UCSD-AML1 (cell line): Measurements from ENCODE around the gene FASN.
"Not testable (repeated sequence)": the region's sequence is repeated elsewhere in the genome, so short reads cannot be mapped to it uniquely, and the experiment has no call there.

Source experiments
- DNase-seq: peaks from one replicate; lab custom pipeline; 2025; ENCODE audit not compliant: unreplicated experiment; lab: John Stamatoyannopoulos, UW

Gene FASN

DNA sequence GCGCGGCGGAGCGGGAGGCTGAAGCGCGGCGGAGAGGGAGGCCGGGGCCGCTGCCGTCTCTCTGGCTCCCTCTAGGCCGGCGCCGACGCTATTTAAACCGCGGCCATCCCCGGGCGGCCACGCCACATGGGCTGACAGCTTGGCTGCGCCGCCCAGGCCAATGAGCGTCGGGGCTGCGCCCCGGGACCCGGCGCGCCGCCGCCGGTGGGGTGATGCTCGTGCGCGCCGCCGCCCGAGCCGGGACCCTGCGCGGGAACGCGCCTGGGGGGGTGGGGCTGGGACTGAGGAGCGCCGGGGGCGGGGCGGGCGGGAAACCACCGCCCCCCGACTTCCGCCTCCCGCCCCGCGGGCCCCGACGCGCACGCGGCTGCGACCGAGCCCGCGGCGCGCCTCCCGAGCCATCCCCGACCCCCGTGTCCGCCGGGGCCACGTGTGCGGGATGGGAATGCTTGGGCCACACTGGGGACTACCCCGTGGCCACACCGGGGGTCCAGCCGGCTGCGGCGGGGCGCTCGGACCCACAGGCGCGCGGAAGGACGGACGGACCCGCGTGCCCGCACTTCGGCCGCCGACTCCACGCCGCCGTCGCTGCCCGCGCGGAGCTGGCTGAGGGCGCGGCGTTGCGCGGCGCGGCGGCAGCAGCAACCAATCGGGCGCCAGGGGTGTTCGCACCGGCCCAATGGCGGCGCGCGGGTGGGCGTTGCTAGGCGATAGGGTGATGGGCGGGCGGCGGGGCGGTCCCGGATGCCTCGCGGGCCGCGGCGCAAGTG lies at the start of gene FASN:
FASN (minus strand) TSS at position 68 of the 770 bp plus-strand sequence. CDS start 1,791 bp downstream, outside the sequence.
- DNase-seq = peak; percentile 96

DNA sequence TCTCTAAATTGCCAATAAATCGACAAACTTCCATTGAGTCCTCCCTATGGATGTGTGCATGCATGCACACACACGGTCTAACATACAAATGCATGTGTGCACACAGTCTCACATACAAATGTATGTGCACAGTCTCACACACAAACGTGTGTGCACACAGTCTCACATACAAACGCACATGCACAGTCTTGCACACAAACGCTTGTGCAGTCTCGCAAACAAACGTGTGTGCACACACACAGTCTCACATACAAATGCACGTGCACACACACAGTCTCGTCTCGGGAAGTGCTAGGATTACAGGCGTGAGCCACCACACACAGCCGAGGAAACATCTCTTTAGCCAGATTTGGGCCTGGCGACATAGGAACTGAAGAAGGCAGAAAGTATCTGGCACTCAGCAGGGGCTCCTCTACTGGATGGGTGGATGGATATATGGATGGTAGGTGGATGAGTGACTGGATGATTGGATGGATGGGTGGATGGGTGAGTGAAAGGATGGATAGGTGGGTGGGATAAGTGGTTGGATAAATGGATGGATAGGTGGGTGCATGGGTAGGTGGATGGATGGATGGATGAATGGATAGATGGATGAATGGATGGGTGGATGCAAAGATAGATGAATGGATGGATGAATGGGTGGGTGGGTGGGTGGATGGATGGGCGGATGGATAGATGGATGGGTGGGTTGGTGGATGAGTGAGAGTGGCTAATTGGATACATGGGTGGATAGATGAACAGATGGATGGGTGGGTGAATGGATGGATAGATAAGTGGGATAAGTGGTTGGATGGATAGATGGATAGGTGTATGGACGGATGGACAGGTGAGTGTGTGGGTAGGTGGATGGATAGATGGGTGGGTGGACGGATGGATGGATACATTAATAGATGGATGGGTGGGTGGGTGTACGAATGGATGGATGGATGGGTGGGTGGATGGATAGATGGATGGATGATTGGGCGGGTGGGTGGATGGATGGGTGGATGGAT lies 48.9 kb upstream of the FASN start:
- DNase-seq = no peak

DNA sequence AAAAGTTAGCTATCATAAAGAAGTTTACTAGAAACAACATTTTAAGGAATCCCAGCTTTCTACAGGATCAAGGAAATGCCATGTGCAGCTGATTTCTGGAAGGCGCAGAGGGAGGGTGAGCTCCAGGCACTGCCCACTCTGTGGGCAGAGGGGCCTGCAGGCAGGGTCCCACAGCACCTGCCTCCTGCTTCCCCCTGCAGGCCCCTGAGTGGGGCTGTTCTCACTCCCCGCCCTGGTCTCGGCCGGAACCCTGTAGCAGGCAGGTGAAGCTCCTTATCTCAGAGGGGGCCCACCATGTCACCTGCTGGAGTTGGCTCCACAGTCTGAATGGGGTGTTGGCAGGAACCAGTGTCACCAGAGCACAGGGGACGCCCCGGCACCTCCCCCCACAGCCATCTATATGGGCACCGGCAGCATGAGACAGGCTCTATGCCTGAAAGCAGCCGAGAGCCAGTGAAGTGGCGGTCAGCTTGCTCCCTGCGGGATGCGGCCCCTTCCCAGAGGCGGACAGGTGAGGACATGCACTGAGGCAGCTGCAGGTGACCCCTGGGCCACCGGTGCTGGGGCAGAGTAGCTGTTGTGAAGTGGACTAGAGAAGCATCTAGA lies 47.6 kb upstream of the FASN start:
- no peak for DNase-seq

DNA sequence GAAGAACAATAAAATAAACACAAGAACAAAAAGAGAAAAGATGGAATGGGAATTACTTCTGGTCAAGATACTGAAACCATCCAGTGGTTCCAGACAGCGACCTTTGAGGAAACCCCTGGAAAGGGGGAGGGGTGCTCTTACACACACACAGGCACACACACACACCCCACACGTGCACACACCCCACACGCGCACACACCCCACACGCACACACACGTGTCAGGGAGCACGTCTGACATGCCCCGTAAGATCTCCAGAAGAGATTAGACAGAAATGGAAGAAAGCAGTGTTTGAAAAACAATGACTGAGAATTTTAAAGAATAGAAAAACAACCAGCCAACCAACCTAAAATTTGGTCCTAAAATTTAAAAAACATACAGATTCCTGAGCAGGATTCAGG lies 45.3 kb upstream of the FASN start:
- DNase-seq = no peak

DNA sequence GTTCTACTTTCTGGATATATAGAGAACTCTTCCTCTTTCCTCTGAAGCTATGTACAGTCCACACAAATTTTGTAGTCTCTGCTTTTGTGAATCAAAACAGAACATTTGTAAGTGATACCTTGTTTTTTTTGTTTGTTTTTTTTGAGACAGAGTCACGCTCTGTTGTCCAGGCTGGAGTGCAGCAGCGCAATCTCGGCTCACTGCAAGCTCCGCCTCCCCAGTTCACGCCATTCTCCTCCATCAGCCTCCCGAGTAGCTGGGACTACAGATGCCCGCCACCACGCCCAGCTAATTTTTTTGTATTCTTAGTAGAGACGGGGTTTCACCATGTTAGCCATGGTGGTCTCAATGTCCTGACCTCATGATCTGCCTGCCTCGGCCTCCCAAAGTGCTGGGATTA lies 41.9 kb upstream of the FASN start:
- not testable (repeated sequence) for DNase-seq

DNA sequence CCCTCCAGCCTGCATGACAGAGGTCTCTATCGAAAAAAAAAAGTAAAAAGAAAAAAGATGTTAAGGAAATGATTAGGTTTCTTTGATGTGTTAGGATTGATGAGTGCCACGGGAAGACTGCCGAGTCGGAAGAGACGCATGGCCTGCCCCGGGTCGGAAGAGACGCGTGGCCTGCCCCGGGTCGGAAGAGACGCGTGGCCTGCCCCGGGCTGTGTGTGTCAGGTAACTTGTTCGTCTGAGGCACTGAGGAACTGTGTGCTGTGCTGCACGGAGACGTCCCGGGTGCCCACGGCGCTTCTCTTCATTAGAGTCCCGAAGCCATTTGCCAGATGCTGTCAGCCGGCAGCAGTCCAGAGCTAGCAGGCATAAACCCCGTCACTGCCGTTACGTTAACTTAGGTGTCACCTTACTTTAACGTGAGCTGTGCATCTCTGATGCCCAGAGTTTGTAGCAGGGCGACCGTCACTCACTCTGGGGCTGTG lies 40.5 kb upstream of the FASN start:
- no peak for DNase-seq

DNA sequence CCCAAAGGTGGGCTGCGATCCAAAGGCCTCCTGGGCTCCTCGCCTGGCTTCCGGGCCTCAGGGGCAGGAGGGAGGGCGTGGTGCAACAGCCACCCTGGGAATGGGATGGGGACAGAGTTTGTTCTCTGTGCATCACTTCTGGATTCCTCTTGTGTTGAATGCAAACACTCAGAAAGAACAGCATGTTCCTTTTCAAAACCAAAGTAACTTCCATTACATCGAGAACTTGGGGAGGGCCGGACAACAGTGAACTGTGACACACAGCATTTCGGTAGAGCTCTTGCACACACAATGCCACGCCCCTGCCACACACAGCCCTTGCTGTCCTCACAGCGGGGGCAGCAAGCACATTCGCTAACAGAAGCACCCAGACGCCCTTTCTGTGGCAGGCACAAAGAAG lies 36.1 kb upstream of the FASN start:
- DNase-seq = no peak

DNA sequence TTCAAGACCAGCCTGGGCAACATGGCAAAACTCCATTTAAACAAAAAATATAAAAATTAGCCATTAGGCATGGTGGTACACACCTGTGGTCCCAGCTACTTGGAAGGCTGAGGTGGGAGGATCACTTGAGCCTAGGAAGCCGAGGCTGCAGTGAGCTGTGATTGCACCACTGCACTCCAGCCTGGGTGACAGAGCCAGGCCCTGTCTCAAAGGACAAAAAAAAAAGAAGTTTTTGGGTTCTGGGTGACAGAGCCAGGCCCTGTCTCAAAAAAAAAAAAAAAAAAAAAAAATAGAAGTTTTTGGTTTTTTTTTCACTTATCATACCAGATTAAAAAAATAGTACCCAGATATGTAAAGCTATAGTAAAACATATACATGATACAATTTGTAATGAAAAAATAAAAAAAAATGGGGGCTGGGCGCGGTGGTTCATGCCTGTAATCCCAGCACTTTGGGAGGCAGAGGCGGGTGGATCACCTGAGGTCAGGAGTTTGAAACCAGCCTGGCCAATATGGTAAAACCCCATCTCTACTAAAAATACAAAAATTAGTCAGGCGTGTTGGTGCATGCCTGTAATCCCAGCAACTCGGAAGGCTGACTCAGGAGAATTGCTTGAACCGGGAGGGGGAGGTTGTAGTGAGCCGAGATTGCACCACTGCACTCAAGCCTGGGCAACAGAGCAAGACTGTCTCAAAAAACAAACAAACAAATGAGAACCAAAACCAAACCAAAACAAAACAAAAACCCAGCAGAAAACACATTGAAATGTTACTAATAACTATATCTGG lies 35.3 kb upstream of the FASN start:
- DNase-seq = not testable (repeated sequence)

DNA sequence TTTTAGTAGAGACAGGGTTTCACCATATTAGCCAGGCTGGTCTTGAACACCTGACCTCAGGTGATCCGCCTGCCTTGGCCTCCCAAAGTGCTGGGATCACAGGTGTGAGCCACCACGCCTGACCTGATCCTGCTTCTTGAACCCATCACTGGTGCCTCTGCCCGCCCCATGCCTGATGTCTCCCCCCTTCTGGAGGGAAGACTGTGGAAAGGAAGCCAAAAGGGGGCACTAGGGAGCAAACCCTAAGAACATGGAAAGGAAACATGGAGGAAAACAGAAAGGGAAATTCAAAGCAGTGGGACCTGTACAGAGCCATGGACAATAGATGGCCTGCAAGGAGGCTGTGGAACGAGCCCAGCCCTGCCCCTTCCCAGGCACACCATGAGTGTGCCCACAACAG lies 31.1 kb upstream of the FASN start:
- DNase-seq = no peak

DNA sequence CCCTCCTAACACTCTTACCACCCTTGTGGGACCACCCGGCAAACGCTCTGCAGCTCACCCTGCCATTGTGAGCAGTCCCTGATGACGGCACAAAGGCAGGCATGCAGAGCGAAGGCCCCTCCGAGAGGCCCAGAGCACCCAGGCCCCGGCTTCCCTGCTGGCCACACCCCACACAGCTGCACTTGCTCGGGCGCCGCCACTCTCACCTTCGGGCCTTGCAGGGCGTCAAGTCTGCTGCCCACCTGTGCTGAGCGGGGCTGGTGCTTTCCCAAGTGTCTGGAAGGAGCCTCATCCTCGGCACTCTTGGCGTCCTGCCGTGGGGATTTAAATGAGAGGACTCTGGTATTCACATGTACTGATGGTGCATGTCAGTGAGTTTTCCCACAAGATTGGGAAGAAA lies 30.3 kb upstream of the FASN start:
- DNase-seq = no peak

DNA sequence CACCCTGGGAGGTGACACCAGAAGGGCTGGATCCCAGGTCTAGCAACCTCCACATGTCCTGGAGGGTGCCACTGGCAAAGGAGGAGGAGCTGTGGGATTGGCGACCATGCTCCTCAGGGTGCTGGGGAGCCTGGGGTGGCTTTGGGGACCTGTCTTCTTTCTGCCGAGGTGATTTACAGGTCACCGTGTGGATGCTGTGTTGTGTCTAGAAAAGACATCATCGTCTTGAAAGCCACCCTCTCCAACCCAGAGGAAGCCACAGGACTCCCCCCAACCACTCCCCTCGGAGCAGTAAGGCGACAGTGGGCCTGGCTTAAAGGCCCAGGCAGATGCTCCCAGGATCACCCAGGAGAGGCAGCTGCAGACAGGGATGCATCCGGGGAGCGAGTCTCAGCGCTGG lies 29.7 kb upstream of the FASN start:
- no peak for DNase-seq

DNA sequence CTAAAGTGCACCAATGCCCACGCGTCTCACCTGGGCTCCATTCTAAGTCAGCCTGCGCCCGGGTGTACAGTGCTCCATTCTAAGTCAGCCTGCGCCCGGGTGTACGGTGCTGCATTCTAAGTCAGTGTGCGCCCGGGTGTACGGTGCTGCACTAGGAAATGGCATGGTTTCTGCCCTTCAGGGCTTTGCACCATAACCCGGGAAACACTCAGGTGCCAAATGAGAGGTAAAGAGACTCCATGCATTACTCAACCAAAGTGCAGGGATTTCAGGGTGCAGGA lies 29.2 kb upstream of the FASN start:
- DNase-seq = no peak

DNA sequence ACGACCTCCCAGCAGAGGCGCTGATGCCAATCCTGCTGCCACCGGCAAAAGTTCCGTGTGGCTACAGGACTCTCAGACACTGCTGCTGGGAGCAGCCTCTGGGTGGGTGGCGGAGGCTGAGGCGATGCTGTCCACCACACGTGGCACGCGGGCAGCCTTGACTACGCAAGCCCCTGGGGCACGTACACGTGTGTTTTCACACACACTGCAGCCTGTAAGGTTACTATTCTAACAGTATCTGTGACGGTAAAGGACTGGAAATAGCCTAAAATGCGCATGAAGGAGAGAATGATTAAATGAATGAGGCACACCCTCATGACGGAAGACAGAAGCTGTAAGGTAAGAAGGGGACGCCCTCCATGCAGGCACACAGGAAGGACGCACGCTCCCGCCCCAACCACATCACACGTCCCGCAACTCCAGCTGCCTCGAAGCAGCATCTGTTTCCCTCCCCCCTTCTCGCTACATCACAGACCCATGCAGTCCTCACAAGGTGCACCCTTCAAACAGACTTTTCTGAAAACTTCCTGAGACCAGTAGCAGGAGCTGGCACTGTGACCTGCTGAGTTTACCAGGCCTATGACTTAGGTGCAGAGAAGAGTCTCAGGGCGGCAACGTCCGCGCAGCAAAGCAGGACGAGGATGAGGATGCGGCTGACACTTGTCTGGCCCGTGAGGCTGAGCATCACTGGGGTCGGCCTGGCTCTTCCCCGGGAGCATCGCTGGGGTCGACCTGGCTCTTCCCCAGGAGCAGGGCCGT lies 28.7 kb upstream of the FASN start:
- no peak for DNase-seq

DNA sequence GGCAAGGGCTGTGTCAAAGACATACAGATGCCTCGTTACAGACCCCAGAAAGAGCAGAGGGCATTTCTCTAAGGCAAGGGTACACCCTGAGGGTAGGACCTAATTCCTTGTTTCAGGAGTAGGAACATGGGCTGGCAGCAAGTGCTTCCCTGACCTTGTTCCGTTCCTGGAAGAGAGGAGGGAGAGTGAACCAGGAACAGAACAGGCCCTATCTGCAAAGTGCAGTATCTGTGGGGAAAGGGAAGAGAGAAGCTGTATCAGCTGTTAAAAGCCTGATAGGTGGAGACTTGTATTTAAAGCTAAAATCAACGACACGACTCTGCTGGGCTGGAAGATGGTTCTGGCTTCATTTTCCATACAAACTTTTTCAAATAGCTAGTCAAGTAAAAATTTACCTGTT lies 26.1 kb upstream of the FASN start:
- no peak for DNase-seq

DNA sequence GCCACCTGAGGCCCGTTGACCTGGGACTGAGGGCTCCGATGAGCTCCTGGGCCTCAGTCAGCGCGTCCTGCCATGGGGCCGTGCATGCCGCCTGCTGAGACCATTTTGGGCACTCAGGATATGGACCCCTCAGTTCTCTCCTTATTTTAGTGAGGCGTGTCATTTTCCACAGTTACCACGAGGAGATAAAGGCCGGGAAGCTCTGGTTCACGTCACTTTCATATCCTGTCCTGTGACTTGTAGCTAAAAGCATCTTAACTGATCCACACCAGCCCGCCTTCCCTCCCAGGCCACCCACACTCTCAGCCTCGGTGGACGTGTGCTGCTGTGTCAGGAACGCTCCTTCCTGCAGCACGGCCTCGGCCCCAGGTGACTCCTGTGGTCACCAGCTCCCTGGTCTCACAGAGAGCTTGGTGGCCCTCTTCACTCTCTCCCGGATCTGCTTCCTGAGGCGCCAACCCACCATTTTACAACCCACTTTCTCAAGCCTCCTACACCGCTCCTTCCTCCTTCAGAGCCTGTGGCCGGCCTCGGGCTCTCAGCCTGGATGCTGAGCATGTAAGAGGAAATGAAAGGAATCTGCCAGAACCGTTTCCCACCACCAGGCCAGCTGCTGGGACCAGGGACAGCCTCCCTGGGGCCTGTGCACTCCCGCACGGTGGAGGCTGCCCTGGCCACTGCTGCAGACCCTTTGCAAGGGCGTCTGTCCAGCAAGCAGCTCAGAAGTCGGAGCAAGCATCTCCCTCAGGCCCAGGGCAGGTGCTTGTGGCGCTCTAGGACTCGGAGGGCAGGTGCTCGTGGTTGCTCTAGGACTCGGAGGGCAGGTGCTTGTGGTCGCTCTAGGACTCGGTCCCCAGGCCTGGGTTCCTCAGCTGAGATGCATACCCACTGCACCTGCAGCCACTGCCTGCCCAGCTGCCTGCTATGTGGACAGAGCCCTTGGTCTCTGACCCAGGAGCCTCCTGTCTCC lies 23.9 kb upstream of the FASN start:
- peak; percentile 38 for DNase-seq

DNA sequence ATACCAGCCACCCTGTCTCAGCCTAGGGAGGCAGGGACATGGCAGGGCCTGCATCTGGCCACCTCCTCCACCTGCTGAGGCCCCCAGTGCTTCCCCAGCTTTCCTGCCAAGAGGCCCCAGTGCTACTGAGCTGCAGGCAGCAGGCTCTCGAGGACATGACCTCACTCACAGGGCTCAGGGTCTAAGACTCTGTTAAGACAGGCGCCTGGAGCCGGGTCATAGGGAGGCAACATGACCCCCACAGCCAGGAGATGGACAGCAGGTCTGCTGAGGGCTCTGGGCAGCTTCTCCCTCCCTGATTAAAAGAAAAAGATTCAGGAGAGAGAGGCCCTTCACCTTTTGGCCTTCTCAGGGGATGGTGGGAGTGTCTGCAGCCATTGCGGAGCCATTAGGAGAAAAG lies 23.2 kb upstream of the FASN start:
- no peak for DNase-seq

DNA sequence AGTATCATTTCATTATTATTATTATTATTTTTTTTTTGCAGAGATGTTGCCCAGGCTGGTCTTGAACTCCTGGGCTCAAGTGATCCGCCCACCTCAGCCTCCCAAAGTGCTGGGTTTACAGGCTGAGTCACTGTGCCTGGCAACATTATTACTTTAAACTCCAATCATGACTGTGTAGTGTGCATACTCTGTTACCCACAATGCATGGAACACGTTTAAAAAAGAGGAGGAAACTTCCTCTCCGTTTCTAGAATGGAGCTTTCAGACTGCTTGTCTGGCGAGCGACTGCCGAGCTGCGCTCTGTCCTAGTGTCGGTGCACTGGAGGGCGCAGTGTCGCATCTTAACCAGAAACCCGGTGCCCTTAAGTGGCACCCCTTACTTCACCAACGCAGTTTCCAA lies 22.1 kb upstream of the FASN start:
- no peak for DNase-seq

DNA sequence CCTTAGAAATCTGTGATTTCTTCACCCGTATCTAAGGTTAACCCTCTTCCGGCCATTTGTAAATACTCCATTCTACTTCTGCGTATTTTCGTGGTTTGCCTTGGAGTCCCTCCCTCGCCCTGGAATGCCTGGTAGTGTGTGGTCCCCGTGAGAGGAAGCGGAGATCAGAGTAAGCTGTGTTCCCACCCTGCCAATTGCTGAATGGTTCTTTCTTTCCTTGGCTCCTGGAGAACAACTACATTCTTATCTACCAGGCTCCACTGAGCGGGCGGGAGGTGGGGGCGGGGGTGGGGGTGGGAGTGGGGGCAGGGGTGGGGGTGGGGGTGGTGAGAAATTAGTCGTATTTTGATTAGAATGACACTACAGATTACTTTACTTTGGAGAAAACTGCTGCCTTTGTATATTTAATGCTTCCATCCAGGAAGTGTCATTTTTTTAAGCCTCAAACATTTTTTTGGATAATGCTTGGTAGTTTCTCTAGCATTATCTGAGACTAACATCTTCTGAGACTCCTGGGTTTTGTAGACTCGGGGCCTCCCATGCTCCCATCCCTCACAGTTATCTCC lies 20.9 kb upstream of the FASN start:
- no peak for DNase-seq
